ENCODE results near the gene OPN3. TPM values are rescaled to one million over a fixed set of nuclear protein-coding genes. Genes with fewer than 3 reads are reported as not detected.

The OPN3 gene
- total RNA-seq, 1 donor from 2014 or later: 19.9 TPM

DNA sequence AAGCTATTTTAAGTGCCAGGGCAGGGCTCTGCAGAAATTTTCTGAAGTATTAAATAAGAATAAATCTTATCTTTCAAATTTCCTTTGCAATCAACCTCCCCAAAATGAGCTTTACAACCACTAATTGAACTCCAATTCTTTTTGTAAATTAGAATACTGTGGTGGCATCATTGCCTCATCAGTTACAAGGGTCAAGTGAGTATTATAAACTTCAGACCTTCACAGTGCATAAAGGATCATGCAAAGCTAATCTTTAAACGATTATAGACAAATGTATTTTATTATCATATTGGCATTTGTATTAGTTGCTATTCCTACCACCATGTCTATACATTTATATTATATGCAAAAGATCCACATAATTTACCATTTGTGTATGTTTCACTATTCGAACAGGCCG, 7.2 kb downstream of the OPN3 start:
- no peak overlapping the region for H3K4me3 Mint-ChIP-seq (ENCODE audit: low read depth)
- no peaks in the 10 kb centered on the region for H3K27me3 Mint-ChIP-seq
- DNase-seq (ENCODE audit: low spot score, unreplicated experiment): no peak
- peaks cover 22% of the 10 kb centered on the region for H3K36me3 Mint-ChIP-seq (ENCODE audit: insufficient read depth)
- TF ChIP-seq, protein P1, sequence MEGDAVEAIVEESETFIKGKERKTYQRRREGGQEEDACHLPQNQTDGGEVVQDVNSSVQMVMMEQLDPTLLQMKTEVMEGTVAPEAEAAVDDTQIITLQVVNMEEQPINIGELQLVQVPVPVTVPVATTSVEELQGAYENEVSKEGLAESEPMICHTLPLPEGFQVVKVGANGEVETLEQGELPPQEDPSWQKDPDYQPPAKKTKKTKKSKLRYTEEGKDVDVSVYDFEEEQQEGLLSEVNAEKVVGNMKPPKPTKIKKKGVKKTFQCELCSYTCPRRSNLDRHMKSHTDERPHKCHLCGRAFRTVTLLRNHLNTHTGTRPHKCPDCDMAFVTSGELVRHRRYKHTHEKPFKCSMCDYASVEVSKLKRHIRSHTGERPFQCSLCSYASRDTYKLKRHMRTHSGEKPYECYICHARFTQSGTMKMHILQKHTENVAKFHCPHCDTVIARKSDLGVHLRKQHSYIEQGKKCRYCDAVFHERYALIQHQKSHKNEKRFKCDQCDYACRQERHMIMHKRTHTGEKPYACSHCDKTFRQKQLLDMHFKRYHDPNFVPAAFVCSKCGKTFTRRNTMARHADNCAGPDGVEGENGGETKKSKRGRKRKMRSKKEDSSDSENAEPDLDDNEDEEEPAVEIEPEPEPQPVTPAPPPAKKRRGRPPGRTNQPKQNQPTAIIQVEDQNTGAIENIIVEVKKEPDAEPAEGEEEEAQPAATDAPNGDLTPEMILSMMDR (IDR thresholded peaks at IDR 0.05; ENCODE audit: unreplicated experiment): no peak
- H3K27ac Mint-ChIP-seq: no peak overlapping the region
- H3K4me1 Mint-ChIP-seq (ENCODE audit: low read depth): peaks cover 18% of the 10 kb centered on the region
- peaks cover 7% of the 10 kb centered on the region for H3K9me3 Mint-ChIP-seq (ENCODE audit: low read depth)

DNA sequence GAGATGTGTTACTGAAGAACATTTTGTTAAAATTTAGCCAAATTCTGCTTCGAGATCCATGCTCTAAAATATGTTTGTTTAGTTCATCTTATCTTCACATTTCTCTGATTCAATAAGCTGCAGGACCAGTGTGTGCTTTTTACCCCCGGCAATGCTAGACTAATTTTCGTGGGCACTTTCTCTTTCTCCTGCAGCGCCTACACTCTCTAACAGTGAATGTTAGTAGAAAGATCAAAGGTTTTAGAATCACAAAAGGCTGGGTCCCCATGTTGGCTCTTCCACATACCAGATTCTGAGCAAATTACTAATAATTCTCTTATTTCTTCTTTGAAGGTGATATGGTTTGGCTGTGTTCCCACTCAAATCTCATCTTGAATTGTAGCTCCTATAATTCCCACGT, 8.5 kb downstream of the OPN3 start:
- H3K9me3 Mint-ChIP-seq (ENCODE audit: low read depth): peaks cover 7% of the 10 kb centered on the region
- H3K36me3 Mint-ChIP-seq (ENCODE audit: insufficient read depth): peaks cover 19% of the 10 kb centered on the region
- no peak overlapping the region for H3K27ac Mint-ChIP-seq
- H3K4me1 Mint-ChIP-seq (ENCODE audit: low read depth): peaks cover 7% of the 10 kb centered on the region
- no peaks in the 10 kb centered on the region for H3K27me3 Mint-ChIP-seq
- DNase-seq (ENCODE audit: low spot score, unreplicated experiment): no peak
- TF ChIP-seq, protein P1 (IDR thresholded peaks at IDR 0.05; ENCODE audit: unreplicated experiment): no peak
- no peak overlapping the region for H3K4me3 Mint-ChIP-seq (ENCODE audit: low read depth)

DNA sequence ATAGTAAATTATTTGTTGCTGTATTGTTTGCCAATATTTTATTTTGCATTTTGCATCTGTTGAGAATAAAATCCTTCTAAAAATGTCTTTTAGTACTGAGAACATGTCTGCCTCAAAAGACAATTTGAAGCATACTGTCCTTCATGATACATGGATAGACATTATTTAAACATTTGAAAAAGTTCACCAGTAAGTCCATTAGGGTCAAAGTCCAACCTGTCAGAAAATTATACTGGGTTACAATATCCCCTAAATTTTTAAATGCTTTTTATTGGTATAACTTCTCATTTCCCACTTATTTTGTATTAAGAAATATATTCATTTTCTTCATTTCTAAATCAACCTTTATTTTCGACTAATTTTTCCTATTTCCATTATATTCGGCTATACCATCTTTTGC, 9.3 kb downstream of the OPN3 start:
- no peak for DNase-seq (ENCODE audit: low spot score, unreplicated experiment)

DNA sequence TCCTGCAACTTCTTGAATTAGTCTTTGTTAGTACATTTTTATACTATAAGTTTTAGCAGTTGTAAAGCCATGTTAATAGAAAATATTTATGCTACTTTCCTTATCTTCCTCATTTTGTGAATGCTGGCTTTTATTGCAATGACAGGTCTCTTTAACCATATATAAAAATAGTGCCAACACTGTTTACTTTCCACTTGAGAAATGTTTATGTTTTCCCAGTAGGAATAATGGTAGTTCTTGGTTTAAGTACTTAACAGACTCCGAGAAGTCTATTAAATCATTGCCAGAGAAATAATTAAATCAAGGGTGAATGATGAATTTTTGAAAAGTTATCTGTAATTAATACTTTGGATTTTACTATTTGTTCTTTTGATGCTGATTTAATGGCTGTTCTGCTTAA, 9.7 kb downstream of the OPN3 start:
- peaks cover 7% of the 10 kb centered on the region for H3K9me3 Mint-ChIP-seq (ENCODE audit: low read depth)
- peaks cover 8% of the 10 kb centered on the region for H3K4me1 Mint-ChIP-seq (ENCODE audit: low read depth)
- no peak overlapping the region for H3K27ac Mint-ChIP-seq
- DNase-seq (ENCODE audit: low spot score, unreplicated experiment): no peak
- no peak overlapping the region for H3K4me3 Mint-ChIP-seq (ENCODE audit: low read depth)
- TF ChIP-seq, protein P1 (IDR thresholded peaks at IDR 0.05; ENCODE audit: unreplicated experiment): no peak
- peaks cover 16% of the 10 kb centered on the region for H3K36me3 Mint-ChIP-seq (ENCODE audit: insufficient read depth)
- no peaks in the 10 kb centered on the region for H3K27me3 Mint-ChIP-seq

More for the DNA sequence above, 9.3 kb downstream of the OPN3 start:
- TF ChIP-seq, protein P1 (IDR thresholded peaks at IDR 0.05; ENCODE audit: unreplicated experiment): no peak
- H3K27ac Mint-ChIP-seq: no peak overlapping the region
- no peak overlapping the region for H3K4me3 Mint-ChIP-seq (ENCODE audit: low read depth)
- H3K4me1 Mint-ChIP-seq (ENCODE audit: low read depth): peaks cover 8% of the 10 kb centered on the region
- H3K27me3 Mint-ChIP-seq: no peaks in the 10 kb centered on the region
- peaks cover 7% of the 10 kb centered on the region for H3K9me3 Mint-ChIP-seq (ENCODE audit: low read depth)
- H3K36me3 Mint-ChIP-seq (ENCODE audit: insufficient read depth): peaks cover 18% of the 10 kb centered on the region

DNA sequence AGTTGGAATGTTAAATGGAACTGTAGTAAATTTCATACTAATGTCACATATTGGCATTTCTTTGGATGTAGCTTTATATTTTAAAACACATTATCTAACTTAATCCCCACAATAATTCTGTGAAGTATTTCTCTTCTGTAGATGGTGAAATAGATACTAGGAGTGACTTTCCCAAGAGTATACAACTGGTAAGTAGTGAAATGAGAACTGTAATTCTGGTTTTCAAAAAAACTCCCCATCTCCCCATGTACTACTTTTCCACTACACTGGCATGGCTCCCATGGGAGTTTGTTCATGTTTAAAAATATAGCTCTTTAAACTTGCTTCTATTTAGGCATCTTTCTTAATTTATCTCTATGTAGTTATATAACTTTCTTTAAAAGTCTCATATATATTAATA, 10.2 kb downstream of the OPN3 start:
- Mint-ChIP-seq H3K36me3 (ENCODE audit: insufficient read depth) (peaks cover 11% of the 10 kb centered on the region), H3K27ac (no peak overlapping the region)

More for the DNA sequence above, 10.2 kb downstream of the OPN3 start:
- H3K27me3 Mint-ChIP-seq: no peaks in the 10 kb centered on the region
- no peak for DNase-seq (ENCODE audit: low spot score, unreplicated experiment)
- TF ChIP-seq, protein P1 (IDR thresholded peaks at IDR 0.05; ENCODE audit: unreplicated experiment): no peak
- H3K9me3 Mint-ChIP-seq (ENCODE audit: low read depth): peaks cover 2% of the 10 kb centered on the region
- H3K4me1 Mint-ChIP-seq (ENCODE audit: low read depth): peaks cover 8% of the 10 kb centered on the region
- H3K4me3 Mint-ChIP-seq (ENCODE audit: low read depth): no peak overlapping the region

Data from progenitor cell of endocrine pancreas (in vitro differentiated cells).